ENCODE data around the gene GJB4.

Gene GJB4

DNA sequence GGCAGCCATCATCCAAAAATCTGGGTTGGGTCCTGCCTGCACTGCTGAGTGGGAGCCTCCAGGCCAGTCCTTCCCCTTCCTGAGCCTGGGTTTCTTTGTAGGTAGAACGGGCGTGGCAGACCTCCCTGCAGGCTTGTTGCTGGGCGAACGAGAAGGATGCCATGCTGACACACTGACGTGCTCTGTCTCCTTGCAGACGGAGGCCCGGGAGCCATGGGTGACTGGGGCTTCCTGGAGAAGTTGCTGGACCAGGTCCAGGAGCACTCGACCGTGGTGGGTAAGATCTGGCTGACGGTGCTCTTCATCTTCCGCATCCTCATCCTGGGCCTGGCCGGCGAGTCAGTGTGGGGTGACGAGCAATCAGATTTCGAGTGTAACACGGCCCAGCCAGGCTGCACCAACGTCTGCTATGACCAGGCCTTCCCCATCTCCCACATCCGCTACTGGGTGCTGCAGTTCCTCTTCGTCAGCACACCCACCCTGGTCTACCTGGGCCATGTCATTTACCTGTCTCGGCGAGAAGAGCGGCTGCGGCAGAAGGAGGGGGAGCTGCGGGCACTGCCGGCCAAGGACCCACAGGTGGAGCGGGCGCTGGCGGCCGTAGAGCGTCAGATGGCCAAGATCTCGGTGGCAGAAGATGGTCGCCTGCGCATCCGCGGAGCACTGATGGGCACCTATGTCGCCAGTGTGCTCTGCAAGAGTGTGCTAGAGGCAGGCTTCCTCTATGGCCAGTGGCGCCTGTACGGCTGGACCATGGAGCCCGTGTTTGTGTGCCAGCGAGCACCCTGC, 34.7 kb downstream of the GJB4 start:
- no peak for DNase-seq (ENCODE audit: low read depth)
- H3K4me3 ChIP-seq (ENCODE audit: control insufficient read depth, low read depth, low read length), result no peak overlapping the region
- TF ChIP-seq CTCF (conservative IDR thresholded peaks at IDR 0.05; ENCODE audit: control insufficient read depth, insufficient read depth, low read depth, low read length), result no peak

GRCh38 chr1:34794790-34795180, 35.2 kb downstream of the GJB4 start:
- DNase-seq (ENCODE audit: low read depth), result no peak
- no peak for TF ChIP-seq CTCF (conservative IDR thresholded peaks at IDR 0.05; ENCODE audit: control insufficient read depth, insufficient read depth, low read depth, low read length)

DNA sequence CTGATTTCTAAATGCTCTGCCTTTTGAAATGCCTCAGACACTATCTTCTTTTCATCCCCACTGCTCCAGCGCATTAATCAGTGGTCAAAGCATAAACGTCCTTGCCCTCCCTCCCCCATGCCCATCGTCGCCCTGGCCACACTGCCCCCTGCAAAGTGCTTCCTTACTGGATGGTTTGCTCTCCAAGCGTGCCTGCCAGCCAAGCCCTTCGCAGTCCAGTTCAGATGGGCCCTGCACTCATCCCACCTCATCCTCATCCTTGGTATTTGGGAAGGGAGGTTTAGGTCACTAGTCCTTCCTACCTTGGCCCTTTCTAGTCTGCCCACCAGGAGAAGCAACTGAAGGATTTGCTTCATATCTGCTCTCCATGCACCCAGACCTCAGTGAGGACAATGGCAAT, 36.4 kb downstream of the GJB4 start:
- no peak overlapping the region for H3K4me3 ChIP-seq (ENCODE audit: control insufficient read depth, low read depth, low read length)
- no peak for TF ChIP-seq CTCF (conservative IDR thresholded peaks at IDR 0.05; ENCODE audit: control insufficient read depth, insufficient read depth, low read depth, low read length)
- DNase-seq (ENCODE audit: low read depth), result no peak

More at GRCh38 chr1:34794790-34795180, 35.2 kb downstream of the GJB4 start:
- H3K4me3 ChIP-seq (ENCODE audit: control insufficient read depth, low read depth, low read length), result no peak overlapping the region

- DNase-seq (ENCODE audit: low read depth), result no peak
- no peak overlapping the region for H3K4me3 ChIP-seq (ENCODE audit: control insufficient read depth, low read depth, low read length)
- no peak for TF ChIP-seq CTCF (conservative IDR thresholded peaks at IDR 0.05; ENCODE audit: control insufficient read depth, insufficient read depth, low read depth, low read length)
Measured at GRCh38 chr1:34796990-34797389, 37.5 kb downstream of the GJB4 start.

GRCh38 chr1:34800214-34800613, 40.7 kb downstream of the GJB4 start:
- TF ChIP-seq CTCF (conservative IDR thresholded peaks at IDR 0.05; ENCODE audit: control insufficient read depth, insufficient read depth, low read depth, low read length), result no peak
- no peak overlapping the region for H3K4me3 ChIP-seq (ENCODE audit: control insufficient read depth, low read depth, low read length)
- DNase-seq (ENCODE audit: low read depth), result peak; percentile 39

DNA sequence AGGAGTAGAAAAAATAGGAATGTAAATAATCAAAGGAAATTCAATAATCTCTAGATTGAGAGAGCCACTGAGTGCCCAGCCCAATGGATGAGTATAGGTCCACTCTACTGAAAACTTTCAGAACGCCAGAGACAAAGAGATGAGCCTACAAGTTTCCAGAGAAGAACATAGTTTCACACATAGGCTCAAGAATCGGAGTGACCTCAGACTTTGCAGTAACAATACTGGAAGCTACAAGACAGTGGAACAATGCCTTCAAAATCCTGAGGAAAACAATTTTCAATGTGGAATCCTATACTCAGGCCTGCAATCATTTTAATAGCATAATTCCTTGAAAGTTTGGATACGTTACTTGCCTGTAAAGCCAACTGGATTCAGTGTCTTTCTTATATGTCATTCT, 44.2 kb downstream of the GJB4 start:
- TF ChIP-seq CTCF (conservative IDR thresholded peaks at IDR 0.05; ENCODE audit: control insufficient read depth, insufficient read depth, low read depth, low read length), result no peak
- DNase-seq (ENCODE audit: low read depth), result no peak
- no peak overlapping the region for H3K4me3 ChIP-seq (ENCODE audit: control insufficient read depth, low read depth, low read length)
